22Rv1 (cell line): ENCODE results near the gene DBF4.

Source experiments
- CTCF ChIP-seq: fragments of 450-650 bp; IDR thresholded peaks from 2 replicates; pipeline ENCODE4 v1.5.1; 2017; ENCODE audit warnings: mild to moderate bottlenecking
- ZFX ChIP-seq: fragments of 450-650 bp; IDR thresholded peaks from 2 replicates; pipeline ENCODE4 v1.6.1; 2017; ENCODE audit warnings: antibody characterized with exemption, borderline replicate concordance

- no peak for TF ChIP-seq CTCF
- no peak for TF ChIP-seq ZFX
Measured at GRCh38 chr7:87866089-87866488, 10.2 kb upstream of the DBF4 start.
